WERI-Rb-1 (cell line): ENCODE results near the gene TSC22D4.
"Not testable (repeated sequence)": the region's sequence is repeated elsewhere in the genome, so short reads cannot be mapped to it uniquely, and the experiment has no call there.

Source experiments
- DNase-seq: peaks from one replicate; pipeline ENCODE4 v3.0.0-alpha.2; 2020
- H3K27ac ChIP-seq: fragments of 250-450 bp; sonication (Bioruptor Pico); 2 replicates; pipeline ENCODE4 v1.5.1; 2020; ENCODE audit warnings: mild to moderate bottlenecking, moderate library complexity
- H3K27me3 ChIP-seq: fragments of 250-450 bp; sonication (Bioruptor Pico); 2 replicates; pipeline ENCODE4 v1.5.1; 2021; ENCODE audit warnings: mild to moderate bottlenecking, low read depth, moderate library complexity; ENCODE audit not compliant: insufficient read depth, severe bottlenecking
- H3K36me3 ChIP-seq: fragments of 250-450 bp; sonication (Bioruptor Pico); 2 replicates; pipeline ENCODE4 v1.5.1; 2020; ENCODE audit warnings: mild to moderate bottlenecking, moderate library complexity
- H3K4me3 ChIP-seq: 2 replicates; pipeline ENCODE4 v1.5.1; 2011; ENCODE audit warnings: low read depth, mild to moderate bottlenecking, control low read depth, low read length
- H3K9me3 ChIP-seq: fragments of 250-450 bp; sonication (Bioruptor Pico); 2 replicates; pipeline ENCODE4 v1.5.1; 2021; ENCODE audit warnings: mild to moderate bottlenecking, moderate library complexity; ENCODE audit not compliant: severe bottlenecking
- TF ChIP-seq, protein P1 (sequence below): IDR thresholded peaks from 2 replicates; pipeline ENCODE4 v1.5.1; 2011; ENCODE audit warnings: low read depth, mild to moderate bottlenecking, control low read depth, inconsistent platforms, low read length

TSC22D4 gene

GRCh38 chr7:100478958-100479660, at the start of gene TSC22D4:
TSS of gene TSC22D4 (minus strand) at chr7:100479214. CDS start at chr7:100478038, 1,176 bp downstream.
- H3K27ac ChIP-seq: peak within 1 kb of the TSS; percentile 64
- TF ChIP-seq, protein P1, sequence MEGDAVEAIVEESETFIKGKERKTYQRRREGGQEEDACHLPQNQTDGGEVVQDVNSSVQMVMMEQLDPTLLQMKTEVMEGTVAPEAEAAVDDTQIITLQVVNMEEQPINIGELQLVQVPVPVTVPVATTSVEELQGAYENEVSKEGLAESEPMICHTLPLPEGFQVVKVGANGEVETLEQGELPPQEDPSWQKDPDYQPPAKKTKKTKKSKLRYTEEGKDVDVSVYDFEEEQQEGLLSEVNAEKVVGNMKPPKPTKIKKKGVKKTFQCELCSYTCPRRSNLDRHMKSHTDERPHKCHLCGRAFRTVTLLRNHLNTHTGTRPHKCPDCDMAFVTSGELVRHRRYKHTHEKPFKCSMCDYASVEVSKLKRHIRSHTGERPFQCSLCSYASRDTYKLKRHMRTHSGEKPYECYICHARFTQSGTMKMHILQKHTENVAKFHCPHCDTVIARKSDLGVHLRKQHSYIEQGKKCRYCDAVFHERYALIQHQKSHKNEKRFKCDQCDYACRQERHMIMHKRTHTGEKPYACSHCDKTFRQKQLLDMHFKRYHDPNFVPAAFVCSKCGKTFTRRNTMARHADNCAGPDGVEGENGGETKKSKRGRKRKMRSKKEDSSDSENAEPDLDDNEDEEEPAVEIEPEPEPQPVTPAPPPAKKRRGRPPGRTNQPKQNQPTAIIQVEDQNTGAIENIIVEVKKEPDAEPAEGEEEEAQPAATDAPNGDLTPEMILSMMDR: no peak
- peak; percentile 92 for DNase-seq

GRCh38 chr7:100528108-100528866, 49.3 kb upstream of the TSC22D4 start:
- not testable (repeated sequence) for H3K27ac ChIP-seq, H3K27me3 ChIP-seq, DNase-seq, H3K4me3 ChIP-seq, H3K36me3 ChIP-seq, H3K9me3 ChIP-seq

More at GRCh38 chr7:100478958-100479660, at the start of gene TSC22D4:
- H3K4me3 ChIP-seq: peak within 1 kb of the TSS; percentile 62
- no peaks in the 10 kb centered on the region for H3K9me3 ChIP-seq
- H3K36me3 ChIP-seq: no peaks in the 10 kb centered on the region
- no peaks in the 10 kb centered on the region for H3K27me3 ChIP-seq

- DNase-seq: not testable (repeated sequence)
Measured at GRCh38 chr7:100523192-100523591, 44.2 kb upstream of the TSC22D4 start.

GRCh38 chr7:100521909-100522593, 43.0 kb upstream of the TSC22D4 start:
- not testable (repeated sequence) for DNase-seq, H3K27me3 ChIP-seq, H3K27ac ChIP-seq, H3K4me3 ChIP-seq, H3K36me3 ChIP-seq, H3K9me3 ChIP-seq

More at GRCh38 chr7:100523192-100523591, 44.2 kb upstream of the TSC22D4 start:
- H3K36me3 ChIP-seq, H3K4me3 ChIP-seq, H3K27me3 ChIP-seq, H3K27ac ChIP-seq, H3K9me3 ChIP-seq: not testable (repeated sequence)

- TF ChIP-seq, protein P1: no peak
- no peaks in the 10 kb centered on the region for H3K27me3 ChIP-seq
- H3K27ac ChIP-seq: no peak overlapping the region
- H3K4me3 ChIP-seq: no peak overlapping the region
- H3K36me3 ChIP-seq: no peaks in the 10 kb centered on the region
- no peaks in the 10 kb centered on the region for H3K9me3 ChIP-seq
- DNase-seq: no peak
Measured at GRCh38 chr7:100521076-100521475, 42.1 kb upstream of the TSC22D4 start.

DNA sequence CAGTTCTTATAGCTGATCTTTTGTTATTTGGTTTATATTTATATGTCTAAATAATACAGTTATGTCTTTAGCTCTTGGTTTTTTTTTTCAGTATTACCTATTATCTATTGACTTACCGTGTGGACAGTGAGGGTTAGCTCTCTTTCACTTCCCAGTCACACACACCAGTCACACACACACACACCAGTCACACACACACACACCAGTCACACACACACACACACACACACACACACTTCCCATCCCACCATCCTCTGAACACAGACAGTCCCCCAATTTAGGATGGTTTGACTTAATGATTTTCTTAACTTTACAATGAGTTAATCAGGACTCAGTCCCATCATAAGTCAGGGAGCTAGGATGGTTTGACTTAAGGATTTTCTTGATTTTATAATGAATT, 41.1 kb upstream of the TSC22D4 start:
- TF ChIP-seq, protein P1: no peak
- Histone ChIP-seq H3K36me3 (no peaks in the 10 kb centered on the region), H3K9me3 (no peaks in the 10 kb centered on the region), H3K27me3 (no peaks in the 10 kb centered on the region), H3K4me3 (no peak overlapping the region), H3K27ac (no peak overlapping the region)
- no peak for DNase-seq

GRCh38 chr7:100519580-100519979, 40.6 kb upstream of the TSC22D4 start:
- no peaks in the 10 kb centered on the region for H3K9me3 ChIP-seq
- H3K4me3 ChIP-seq: no peak overlapping the region
- H3K36me3 ChIP-seq: no peaks in the 10 kb centered on the region
- TF ChIP-seq, protein P1: no peak
- no peaks in the 10 kb centered on the region for H3K27me3 ChIP-seq
- no peak overlapping the region for H3K27ac ChIP-seq
- DNase-seq: no peak
